D341Med (cell line): ENCODE measurements around the gene ZSCAN25.
A peak's percentile ranks its signal among the peaks of the same experiment; 100 is the strongest.
"Not testable (repeated sequence)": the region's sequence is repeated elsewhere in the genome, so short reads cannot be mapped to it uniquely, and the experiment has no call there.

Experiments
- DNase-seq: peaks from one replicate; pipeline ENCODE4 v3.0.0; 2012; ENCODE audit warnings: low spot score

ZSCAN25 gene

DNA sequence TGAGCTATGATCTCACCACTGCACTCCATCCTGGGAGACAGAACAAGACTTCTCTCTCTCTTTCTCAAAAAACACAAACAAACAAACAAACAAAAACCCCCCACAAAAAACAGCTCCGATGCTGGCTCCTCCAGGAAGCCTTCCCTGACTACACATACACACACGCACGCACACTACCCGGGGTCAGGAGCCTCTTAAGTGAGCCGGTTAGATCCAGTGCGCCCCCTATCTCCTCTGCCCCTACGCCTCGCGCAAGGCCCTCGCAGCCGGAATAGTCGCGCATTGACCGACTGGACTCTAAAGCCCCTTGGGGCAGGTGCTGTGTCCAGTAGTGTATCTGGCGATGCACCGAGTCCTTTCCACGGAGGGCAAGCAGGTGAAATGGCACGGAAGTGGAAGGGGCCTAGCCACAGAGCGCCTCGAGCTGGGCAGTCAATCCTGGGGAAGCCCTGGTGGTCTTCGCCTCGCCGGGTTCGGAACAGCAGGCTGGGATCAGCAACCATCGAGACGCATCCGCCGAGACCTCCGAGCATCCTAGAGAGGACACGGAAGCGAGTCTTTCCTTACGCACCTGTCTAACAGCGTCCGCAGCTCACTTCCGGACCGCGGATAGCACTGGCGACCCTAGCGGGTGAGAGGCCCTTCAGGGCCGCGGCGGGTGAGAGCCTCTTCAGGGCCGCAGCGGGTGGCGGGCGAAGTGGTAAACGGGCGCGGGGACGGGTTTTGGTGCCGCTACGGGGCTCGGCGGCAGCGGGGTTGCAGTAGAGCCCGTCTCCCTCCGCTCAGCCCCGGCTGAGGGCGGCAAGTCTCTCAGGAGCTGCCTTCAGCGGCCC, at the start of gene ZSCAN25:
Gene ZSCAN25 (plus strand): TSS at position 588 of the 833 bp plus-strand sequence. CDS start 2,661 bp downstream, outside the sequence.
- peak; percentile 96 for DNase-seq

DNA sequence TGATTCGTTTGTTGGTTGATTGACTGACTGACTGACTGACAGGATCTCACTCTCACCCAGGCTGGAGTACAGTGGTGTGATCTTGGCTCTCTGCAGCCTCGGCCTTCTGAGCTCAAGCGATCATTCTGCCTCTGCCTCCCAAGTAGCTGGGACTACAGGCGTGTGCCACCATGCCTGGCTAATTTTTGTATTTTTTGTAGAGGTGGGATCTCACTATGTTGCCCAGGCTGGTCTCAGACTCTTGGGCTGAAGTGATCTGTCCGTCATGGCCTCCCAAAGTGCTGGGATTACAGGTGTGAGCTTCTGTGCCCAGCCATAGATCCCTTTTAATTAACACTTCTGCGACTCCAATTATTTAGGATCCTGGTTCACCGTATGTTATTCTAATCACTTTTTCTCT, 48.0 kb upstream of the ZSCAN25 start:
- DNase-seq = not testable (repeated sequence)

DNA sequence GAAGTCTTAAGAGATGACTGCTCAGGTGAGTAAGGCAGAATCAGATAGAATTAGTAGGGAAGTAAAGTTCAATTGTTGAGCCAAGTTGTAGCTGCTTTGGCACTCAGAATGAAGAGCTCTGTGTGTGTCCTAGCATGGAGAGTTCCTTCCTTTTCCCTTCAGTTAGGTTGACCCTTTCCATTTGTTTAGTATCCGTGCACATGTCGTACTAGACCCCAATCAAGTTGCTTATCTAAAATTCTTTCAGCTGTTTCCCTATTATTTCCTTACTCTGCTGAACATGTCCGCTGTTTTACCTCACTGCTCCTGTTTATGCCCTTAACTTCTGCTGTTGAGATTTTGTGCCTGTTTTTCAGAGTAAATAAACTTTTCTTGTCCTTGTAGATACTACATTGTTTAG, 45.0 kb upstream of the ZSCAN25 start:
- DNase-seq = no peak

DNA sequence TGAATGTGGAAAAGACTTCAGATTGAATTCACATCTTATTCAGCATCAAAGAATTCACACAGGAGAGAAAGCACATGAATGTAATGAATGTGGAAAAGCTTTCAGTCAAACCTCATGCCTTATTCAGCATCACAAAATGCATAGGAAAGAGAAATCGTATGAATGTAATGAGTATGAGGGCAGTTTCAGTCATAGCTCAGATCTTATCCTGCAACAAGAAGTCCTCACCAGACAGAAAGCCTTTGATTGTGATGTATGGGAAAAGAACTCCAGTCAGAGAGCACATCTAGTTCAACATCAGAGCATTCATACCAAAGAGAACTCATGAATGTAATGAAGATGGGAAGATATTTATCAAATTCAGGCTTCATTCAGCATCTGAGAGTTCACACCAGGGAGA, 43.5 kb upstream of the ZSCAN25 start:
- DNase-seq = no peak

DNA sequence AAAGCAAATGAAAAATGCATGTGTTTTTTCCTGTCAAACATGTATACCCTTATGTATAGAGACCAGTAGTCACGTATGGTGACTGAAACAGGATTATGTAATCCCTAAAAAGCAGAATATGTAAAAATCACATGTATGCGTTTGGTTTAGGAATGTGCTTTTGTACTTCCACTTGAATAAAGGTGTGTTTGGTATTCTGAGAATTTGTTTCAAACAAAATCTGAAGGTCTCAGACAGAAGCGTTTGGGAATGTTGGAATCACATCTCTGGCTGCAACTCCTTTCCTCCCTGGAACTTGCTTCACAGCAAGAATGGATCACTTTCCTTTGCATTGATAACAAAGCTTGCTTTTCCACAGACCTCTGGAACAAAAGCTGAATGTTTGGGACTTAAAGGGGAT, 40.5 kb upstream of the ZSCAN25 start:
- no peak for DNase-seq

DNA sequence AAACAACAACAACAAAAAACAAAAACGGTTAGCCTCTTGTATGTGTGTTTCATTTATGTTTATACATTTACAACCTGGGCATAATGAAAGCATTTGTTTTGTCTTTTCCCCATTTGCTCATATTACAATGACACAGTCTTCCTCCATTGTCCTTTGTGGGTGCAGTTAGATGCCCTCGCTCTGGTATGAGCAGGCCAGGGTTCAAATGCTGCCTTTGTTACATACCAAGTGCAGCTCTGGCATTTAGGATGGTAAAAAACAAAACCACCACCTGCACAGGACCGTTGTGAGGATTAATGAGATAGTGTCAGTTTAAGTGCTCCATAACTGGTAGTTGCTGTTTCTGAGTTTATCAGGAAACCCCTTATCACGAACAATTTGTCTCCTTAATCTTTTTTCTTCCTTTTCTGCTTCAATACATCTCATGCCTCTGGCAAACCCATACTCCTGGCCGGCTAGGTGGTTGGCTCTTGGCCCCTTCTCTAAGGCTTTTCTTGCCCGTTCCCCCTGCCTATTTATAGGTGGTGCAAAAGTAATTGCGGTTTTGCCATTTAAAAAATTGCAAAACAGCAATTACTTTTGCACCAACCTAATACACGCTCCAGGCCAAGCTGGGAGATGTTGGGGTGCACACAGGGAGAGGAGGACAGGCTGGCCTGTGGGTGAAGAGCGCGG, 37.3 kb upstream of the ZSCAN25 start:
- DNase-seq = no peak

DNA sequence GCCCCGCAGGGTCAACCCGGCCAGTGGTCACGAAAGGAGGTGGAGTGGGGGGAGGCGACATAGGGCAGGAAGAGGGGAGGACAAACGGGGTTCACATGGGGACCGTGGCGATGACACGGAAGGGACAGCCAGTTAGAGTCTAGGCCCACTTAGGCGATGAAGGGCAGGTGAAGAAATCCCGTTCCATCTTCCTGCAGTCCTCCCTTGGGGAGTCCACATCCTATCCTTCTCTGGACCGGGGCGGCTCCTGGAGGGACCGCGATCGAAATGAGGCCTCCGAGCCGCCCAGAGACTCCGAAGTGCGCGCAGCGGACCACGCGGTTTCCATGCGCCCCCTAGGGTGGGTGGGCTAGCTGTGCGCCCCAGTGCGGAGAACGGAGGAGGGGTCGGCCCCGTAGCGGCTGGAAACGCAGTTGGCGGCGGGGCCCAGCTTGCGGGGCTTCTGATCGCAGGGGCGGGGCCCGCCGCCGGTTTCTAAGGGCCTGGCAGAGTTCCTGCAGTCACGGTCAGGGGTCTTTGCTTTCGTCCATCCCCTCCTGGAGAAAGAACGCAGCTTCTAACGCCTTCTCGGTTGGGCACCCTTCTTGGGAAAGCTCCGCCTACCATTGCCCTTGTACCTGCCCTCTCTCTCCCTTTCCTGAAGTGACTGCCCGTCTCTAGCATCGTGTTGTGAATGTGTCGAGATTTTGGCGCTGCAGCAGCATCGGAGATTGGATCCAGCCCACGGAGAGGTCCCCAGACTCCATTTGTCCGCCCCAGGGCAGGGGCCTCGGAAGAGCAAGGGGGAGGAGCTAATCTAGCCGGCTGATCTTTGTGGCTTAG, 36.6 kb upstream of the ZSCAN25 start:
- DNase-seq = peak; percentile 75

DNA sequence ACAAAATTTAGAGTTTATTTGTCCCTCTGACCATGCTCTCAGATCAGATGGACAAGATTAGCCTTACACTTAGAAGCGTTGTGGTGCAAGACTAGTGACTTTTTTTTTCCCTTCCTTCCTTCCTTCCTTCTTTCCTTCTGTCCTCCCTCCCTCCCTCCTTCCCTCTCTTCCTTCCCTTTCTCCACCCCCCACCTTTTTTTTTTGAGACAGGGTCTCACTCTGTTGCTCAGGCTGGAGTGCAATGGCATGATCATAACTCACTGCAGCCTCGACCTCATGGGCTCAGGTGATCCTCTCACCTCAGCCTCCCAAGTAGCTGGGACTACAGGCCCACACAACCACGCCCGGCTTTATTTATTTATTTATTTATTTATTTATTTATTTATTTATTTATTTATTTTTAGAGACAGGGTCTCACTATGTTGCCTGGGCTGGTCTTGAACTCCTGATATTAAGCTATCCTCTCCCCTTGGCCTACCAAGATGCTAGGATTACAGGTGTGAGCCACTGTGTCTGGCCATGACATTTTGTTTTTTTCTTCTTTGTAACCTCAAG, 35.9 kb upstream of the ZSCAN25 start:
- DNase-seq = not testable (repeated sequence)

DNA sequence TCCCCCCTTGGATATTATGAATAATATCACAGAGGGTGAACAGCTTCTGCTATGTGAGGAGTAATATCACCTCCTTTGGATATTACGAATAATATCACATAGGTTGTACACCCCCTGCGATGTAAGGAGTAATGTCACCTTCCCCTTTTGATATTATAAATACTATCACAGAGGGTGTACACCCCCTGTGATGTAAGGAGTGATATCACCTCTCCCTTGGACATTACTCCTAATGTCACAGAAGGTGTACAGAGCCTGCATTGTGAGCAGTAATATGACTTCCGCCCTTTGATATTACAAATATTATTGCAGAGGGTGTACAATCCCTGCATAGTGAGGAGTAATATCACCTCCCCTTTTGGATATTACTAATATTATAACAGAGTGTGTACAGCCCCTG, 27.9 kb upstream of the ZSCAN25 start:
- DNase-seq = no peak

DNA sequence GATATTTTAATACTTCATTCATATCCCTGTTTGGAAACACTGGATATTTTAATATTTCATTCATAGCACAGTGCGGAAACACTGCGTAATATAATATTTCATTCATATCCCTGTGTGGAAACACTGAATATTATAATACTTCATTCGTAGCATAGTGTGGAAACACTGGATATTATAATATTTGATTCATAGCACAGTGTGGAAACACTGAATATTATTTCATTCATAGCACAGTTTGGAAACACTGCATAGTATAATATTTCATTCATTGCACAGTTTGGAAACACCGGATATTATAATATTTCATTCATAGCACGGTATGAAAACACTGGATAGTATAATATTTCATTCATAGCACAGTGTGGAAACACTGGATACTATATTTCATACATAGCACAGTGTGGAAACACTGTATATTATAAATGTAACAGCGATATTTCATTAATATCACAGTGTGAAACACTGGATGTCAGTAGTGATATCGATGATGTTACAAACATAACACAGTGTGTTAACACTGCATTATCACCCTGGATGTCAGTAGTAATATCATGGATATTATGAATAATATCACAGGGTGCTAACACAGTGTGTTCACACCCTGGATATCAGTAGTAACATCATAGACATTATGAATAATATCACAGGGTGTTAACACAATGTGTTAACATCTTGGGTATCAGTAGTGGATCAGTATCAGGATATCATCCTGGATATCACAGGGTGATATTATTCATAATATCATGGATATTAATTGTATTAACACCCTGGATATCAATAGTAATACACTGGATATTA, 21.6 kb upstream of the ZSCAN25 start:
- no peak for DNase-seq

DNA sequence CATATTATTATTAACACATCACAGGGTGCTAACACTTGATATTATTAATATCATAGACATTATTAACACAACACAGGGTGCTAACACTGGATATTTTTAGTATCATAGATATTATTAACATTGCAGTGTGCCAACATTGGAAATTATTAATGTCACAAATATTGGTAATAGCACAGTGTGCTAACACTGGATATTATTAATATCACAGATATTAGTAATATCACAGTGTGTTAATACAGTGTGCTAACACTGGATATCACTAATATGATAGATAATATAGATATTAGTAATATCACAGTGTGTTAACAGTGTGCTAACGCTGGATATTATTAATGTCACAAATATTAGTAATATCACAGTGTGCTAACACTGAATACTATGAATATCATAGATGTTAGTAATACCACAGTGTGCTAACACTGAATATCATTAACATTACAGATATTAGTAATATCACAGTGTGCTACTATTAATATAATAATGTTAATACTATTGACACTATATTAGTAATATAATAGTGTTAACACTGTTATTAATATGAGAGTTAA, 20.3 kb upstream of the ZSCAN25 start:
- DNase-seq = no peak

DNA sequence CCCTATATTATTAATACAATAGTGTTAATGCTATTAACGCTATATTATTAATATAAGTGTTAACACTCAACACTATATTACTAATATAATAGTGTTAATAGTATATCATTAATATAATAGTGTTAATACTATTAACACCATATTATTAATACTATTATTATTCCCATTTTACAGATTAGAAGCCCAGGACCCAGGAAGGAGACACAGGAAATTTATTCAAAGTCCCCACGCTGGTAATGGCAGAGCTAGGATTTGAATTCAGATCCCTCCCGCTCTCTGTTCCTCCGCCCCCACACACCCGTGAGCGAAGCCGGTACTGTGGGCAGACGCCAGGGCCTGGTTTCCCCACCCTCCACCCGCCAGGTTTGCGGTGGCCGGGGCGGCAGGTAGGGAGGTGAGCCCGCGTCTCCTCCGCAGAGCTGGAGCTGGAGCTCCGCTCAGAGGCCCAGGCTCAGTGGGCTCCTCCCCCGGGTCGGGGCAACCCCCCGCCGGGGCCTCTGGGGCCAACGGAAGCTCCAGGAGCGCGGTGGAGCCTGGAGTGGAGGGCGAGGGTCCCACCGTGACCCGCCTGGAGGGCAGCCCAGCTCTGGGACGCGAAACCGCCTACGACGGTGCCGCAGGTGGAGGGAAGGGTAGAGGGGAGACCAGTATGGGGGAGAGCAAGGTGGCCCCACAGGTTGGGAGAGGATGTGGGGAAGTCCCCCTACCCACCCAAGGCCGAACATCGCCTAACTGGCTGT, 18.8 kb upstream of the ZSCAN25 start, which contains the start of gene TMEM225B:
Gene TMEM225B (plus strand): TSS at position 506 of the 740 bp plus-strand sequence. CDS start 6,122 bp downstream, outside the sequence.
- no peak for DNase-seq

DNA sequence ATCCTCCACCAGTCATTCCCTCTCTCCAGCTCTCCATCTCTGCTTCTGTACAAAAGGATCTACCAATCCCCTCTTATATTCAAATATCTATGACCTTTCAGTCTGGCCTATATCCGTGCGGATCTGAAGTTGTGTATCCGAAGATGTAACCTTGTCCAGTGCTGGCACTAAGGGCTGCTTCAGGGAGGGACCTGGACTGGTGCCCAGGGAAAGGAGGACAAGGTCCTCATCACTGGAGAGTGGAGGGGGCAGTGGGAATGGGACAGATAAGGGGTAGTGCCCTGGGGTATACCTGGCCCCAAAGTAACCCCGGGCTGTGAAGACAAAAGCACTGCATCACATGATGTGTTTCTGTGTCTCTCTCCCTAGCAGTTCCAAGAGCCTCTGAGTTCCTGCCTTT, 16.9 kb upstream of the ZSCAN25 start:
- DNase-seq = no peak

DNA sequence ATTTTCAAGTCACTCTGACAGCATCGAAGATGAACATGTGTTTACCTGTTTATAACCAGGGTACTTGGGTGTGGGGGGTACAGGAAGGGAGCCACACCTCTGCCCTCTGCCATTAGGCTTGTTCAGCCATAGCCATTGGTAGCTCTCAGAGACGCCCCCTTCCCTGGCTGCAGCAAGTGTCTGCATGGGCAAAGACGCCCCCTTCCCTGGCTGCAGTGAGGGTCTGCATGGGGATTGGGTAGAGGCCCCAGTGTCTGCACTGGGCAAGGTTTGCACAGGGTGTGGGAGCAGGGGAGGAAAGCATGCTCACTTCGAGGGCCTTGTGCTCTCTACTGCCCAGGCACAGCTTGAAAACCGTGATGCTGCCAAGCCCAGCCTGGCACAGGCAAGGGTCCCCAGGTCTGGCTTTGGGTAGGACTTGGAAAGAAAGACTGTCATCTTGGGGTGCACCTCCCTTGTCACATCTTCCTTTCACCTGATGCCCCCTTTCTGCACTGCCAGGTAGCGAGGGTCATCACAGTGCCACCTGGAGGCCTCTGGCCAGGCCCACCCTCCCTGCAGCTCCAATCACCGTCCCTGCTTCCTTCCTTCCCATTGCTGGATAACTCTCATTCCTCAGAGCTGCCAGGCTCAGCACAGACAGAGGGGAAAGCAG, 15.0 kb upstream of the ZSCAN25 start:
- DNase-seq = no peak

DNA sequence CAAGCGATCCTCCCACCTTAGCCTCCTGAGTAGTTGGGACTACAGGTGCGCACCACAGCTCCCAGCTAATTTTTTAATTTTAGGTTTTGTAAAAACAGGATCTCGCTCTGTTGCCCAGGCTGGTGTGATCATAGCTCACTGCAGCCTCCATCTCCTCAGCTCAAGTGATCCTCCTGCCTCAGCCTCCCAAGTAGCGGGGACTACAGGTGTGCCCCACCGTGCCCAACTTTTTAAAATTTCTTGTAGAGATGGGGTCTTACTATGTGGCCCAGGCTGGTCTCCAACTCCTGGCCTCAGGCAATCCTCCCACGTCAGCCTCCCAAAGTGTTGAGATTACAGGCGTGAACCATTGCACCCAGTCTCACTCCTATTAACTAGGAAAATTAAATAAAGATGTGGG, 11.2 kb upstream of the ZSCAN25 start:
- DNase-seq = no peak

DNA sequence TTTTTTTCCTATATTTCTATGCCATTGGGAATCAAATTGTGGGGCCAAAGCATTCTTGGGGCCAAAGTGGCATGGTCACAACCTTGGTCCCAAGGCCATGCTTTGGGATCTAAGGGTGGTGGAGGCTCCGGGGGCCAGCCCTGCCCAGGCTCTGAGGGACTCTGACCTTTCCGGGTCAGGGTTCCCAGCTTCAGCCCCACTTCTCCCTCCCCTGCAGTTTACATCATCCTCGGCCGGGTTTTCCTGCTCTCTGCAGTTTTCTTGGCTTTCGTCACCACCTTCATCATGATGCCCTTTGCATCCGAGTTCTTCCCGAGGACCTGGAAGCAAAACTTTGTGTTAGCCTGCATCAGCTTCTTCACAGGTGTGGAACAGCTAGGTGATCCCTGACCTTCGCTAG, 10.2 kb upstream of the ZSCAN25 start:
- no peak for DNase-seq

DNA sequence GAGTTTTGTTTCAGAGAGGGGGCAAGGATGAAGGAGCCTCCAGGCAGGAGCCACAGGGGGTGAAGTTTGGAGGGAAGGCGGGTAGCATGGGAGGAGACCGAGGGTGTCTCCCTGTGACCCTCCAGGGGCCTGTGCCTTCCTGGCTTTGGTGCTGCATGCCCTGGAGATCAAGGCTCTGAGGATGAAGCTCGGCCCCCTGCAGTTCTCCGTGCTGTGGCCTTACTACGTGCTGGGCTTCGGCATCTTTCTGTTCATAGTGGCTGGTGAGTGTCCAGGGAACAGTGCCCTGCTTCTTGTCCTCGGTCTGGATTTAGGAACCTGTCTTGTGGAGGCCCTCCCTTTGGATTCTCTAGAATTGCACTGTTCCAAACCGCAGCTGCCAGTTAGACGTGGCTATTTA, 9.2 kb upstream of the ZSCAN25 start:
- no peak for DNase-seq

DNA sequence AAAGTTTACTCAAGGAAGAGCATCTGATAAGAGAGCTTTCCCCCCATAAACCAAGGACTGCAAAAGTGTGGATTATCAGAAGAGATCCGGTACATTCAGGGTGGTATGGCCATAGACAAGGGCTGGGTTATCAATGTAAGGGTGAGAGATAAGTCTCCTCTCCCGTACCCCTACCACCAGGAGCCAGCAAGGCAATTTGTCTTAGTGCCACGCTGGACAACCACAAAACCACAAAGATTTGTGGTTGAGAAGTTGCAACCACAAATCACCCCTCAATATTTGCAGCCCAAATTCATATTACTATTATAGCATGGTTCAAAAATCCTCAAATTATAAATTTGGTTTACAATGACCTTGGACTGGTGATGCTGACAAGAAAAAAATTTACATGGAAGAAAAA, 2.3 kb upstream of the ZSCAN25 start:
- DNase-seq = no peak

DNA sequence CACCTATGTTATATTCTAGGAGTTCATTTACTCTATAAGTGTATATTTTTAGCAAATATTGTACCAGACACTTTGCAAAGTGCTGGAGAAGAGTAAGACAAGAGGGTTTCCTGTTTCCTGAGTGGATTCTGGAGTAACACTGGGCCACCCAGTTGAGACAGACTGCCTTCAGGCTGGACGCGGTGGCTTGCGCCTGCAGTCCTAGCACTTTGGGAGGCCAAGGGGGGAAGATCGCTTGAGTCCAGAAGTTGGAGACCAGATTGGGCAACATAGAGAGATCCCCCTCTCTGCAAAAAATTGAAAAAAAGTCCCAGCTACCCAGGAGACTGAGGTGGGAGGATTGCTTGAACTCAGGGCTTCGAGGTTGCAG, 772 bp upstream of the ZSCAN25 start:
- DNase-seq = no peak
